Measurements from ENCODE around the gene RAB6A.
"Not testable (repeated sequence)": the region's sequence is repeated elsewhere in the genome, so short reads cannot be mapped to it uniquely, and the experiment has no call there.

Gene RAB6A

DNA sequence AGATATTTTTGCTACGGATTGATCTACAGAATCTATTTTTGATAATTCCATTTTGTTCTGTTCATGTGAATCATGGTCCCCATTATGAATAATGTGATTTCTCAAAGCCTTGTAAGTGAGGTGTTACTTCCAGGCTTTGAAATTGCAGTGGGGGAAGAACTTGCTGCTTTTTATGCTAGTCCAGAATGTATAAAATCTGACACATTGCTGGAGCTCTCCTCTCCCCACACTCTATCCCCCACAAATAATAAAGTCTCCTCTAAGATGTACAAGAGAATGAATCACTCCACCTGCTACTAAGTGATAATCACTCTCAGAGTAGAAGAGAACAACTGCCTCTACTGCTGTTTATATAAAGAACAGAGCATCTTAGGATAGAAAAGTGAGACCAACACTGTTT lies 5.9 kb upstream of the RAB6A start:
- DNase-seq (ENCODE audit: insufficient read length, low spot score): no peak
- FAIRE-seq: no peak

DNA sequence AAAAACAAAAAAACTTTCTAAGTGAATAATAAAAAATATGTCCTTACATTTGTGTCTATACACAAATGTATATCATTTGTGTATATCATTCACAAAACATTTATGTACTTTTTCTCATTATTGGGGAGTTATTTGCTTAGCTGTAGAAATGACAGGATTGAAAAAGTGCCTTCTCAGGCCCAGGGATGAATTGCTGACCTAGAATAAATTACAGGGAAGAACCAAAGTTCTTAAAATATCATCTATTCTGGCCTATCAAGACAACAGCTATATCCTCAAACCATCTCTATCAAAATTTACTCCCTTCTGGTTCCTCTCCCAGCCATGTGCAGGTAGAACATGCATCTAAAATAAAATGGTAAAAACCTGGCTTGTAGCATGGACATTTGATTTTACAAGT lies 1.9 kb upstream of the RAB6A start:
- FAIRE-seq: no peak
- no peak for DNase-seq (ENCODE audit: insufficient read length, low spot score)

DNA sequence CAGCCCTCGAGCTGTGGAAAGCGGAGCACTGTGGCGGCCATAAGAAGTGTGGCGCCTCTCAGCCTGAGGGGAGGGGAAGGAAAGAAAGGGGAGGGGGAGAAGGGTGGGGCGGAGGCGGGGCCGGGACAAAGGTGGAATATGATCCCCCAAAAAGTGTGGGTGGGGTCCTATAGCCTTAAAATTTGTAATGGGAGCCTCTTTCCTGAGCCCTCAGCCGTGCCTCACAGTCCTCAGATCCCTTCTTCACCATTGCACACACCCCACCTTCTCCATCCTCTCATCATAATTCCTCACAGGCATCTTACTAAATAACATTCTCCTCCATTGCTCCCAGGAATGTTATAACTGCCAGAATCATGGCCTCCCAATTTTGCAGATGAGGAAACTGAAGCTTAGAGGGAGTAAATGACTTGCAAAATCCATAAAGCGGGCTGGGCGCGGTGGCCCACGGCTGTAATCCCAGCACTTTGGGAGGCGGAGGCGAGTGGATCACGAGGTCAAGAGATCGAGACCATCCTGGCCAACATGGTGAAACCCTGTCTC lies 600 bp upstream of the RAB6A start:
- peak; percentile 31 for DNase-seq (ENCODE audit: insufficient read length, low spot score)
- peak; percentile 37 for FAIRE-seq

DNA sequence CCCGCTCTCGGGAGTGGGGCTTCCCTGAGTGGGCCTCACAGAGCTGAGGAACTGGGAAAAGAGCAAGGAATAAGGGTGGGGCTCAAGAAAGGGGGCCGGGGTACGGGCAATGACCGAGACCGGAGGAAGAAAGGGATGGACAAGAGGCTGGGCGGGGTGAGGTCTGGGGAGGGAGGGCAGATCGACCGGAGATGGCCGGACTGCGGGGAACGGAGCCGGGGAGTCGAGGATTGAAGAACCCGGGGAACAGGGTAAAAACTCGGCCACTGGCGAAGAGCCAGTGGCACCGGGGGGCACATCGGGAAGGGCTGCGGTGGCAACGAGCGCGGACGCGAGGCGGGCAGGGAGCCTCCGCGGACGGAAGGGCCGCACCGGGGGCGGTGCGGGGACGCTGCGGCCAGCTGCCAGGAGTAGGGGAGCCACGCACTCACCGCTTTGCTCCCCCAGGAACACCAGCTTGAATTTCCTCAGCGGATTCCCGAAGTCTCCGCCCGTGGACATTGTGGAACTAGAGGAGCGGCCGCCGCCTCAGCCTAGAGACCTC lies 667 bp downstream of the RAB6A start:
- FAIRE-seq (no peak), DNase-seq (ENCODE audit: insufficient read length, low spot score) (no peak)

DNA sequence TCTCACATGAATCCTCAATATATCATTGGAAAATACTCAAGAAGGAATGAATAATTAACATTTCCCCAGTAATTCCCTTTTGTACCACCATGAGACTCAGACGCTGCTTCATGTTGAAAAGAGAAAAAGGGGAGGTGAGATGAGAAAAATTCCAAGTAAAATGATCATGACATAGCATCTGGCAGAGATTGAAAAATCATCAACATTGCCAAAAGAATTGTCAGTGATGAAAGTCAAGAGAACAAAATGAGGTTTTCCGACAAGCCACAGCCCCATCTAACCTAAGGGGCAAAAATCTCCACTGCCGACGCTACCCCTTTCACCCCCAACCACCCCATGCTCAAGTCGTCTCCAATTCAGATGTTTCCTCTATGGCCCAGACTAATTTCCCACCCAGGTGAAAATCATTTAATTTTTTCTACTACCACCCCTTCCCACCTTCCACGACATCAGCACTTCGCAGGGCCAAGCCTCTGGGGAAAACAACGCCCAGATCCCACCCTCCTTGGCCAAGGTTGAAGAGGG lies 1.2 kb downstream of the RAB6A start:
- DNase-seq (ENCODE audit: insufficient read length, low spot score) (no peak), FAIRE-seq (peak; percentile 37)

DNA sequence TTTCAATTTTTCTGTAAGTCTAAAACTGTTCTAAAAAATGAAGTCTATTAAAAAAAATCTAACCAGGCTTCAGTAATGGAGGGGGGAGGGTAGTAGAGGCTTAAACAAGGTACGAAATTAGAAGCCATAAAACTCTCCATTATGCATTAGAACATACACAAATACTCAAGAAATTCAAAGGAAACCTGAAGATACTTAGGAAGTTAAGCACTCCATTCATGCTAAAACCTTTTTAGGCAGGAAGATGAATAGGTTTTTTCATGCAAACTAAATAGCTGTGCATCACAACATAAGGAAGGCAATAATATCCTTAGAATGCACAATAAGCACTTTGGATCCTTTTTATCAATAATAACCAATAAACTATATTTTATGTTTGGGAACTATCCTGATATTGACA lies 2.4 kb downstream of the RAB6A start:
- no peak for DNase-seq (ENCODE audit: insufficient read length, low spot score)
- FAIRE-seq: no peak

DNA sequence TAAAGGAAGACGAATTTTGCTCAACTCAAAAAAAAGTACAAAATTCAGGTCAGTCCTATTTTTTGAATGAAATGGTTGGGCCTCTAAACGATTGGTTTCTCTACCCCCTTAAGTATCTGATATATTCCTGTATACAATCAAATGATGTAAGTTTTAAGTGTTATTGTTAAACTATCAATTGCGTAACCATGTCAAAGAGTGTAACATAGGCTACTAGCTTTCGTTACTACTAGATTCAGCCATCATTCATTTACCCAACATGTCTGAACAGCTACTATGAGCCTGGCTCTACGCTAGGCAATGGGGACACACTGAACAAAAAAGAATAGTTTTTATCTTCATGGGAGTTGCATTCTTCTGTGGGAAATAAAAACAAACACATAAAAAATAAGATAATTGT lies 3.3 kb downstream of the RAB6A start:
- no peak for DNase-seq (ENCODE audit: insufficient read length, low spot score)
- no peak for FAIRE-seq

DNA sequence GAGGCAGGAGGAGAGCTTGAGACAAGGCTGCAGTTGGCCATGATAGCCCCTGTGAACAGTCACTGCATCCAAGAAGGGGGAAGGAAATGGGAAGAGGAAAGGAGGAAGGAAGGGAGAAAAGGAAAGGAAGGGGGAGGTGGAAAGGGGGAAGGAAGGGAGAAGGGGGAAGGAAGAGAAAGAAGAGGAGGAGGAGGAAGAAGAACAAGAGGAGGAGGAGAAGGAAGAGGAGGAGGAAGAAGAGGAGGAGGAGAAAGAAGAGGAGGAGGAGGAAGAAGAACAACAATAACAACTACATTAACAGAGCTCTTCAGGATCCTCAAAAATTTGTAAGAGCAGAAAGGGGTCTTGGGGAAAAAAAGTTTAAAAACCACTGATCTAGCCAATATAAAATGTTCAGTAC lies 5.2 kb downstream of the RAB6A start:
- FAIRE-seq (no peak), DNase-seq (ENCODE audit: insufficient read length, low spot score) (no peak)

DNA sequence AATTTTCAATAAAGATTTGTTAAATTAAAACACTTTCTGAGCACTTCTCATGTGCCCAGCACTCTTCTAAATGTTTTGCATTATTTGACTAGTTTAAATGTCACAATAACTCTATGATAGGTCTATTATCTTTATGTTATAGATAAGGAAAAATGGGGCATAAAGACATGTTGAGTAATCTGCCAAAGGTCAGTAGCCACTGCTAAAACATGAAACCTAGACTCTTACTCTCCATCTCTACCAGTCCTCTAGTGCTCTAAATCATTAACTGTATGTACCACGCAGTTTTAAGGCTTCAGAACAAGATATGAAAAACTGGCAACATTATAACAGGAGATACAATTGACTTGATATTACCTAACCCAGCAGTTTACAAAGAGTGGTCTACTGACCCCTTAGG lies 6.9 kb downstream of the RAB6A start:
- DNase-seq (ENCODE audit: insufficient read length, low spot score) (no peak), FAIRE-seq (no peak)

DNA sequence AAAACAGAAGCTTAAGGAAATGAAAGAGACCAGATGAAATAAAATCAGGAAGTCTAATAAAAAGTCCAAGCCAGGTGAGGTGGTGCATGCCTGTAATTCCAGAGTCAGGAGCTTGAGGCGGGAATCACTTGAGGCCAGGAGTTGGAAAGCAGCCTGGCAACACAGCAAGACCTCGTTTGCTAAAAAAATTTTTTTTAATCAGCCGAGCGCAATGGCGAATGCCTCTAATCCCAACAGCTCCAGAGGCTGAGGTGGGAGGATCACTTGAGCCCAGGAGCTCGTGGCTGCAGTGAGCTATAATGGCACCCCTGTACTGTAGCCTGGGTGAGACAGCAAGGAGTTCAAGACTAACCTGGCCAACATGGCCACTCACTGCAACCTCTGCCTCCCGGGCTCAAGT lies 8.0 kb downstream of the RAB6A start:
- FAIRE-seq (no peak), DNase-seq (ENCODE audit: insufficient read length, low spot score) (no peak)

DNA sequence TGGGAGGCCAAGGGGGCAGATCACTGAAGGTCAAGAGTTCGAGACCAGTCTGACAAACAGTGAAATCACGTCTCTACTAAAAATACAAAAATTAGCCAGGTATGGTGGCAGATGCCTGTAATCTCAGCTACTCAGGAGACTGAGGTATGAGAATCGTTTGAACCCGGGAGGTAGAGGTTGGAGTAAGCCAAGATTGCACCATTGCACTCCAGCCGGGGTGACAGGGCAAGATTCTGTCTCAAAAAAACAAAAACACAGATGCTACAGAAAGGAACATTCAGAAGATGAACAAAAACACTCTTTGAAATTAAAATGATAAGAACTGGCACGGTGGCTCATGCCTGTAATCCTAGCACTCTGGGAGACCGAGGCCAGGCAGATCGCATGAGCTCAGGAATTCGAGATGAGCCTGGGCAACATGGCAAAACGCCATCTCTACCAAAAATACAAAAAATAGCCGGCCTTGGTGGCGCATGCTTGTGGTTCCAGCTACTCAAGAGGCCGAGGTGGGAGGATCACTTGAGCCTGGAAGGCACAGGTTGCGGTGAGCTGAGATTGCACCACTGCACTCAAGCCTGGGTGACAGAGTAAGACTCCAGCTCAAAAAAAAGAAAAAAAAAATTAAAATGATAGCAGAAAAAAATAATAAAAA lies 8.5 kb downstream of the RAB6A start:
- no peak for FAIRE-seq
- DNase-seq (ENCODE audit: insufficient read length, low spot score): no peak

DNA sequence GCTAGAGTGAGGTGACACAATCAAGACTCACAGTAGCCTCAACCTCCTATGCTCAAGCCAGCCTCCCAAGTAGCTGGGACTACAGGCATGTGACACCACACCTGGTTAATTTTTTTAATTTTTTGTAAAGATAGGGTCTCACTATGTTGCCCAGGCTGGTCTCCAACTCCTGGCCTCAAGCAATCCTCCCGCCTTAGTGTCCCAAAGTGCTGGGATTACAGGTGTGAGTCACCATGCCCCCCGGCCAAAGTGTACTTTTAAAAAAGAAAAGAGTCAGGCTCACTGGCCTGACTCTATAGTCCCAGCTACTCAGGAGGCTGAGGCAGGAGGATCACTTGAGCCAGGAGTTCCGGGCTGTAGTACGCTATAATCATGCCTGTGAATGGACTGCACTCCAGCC lies 10.0 kb downstream of the RAB6A start:
- FAIRE-seq; DNase-seq (ENCODE audit: insufficient read length, low spot score): not testable (repeated sequence)

DNA sequence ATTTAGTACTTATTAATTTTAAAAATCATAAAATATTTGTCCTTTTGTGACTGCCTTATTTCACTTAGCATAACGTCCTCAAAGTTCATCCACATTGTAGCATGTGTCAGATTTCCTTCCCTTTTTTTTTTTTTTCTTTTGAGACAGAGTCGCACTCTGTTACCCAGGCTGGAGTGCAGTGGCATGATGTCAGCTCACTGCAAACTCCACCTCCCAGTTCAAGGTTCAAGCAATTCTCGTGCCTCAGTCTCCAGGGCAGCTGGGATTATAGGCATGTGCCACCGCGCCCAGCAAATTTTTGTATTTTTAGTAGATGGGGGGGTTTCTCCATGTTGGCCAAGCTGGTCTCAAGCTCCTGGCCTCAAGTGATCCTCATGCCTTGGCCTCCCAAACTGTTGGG lies 10.6 kb downstream of the RAB6A start:
- DNase-seq (ENCODE audit: insufficient read length, low spot score) (no peak), FAIRE-seq (no peak)

DNA sequence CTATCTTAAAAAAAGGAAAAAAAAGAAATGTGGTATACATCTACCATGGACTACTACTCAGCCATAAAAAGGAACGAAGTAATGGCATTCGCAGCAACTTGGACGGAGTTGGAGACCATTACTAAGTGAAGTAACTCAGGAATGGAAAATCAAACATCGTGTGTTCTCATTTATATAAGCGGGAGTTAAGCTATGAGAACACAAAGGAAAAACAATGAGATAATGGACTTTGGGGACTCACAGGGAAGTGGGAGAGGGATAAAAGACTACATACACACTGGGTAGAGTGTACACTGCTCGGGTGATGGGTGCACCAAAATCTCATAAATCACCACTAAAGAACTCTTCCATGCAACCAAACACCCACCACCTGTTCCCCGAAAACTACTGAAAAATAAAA lies 11.8 kb downstream of the RAB6A start:
- no peak for FAIRE-seq
- no peak for DNase-seq (ENCODE audit: insufficient read length, low spot score)

DNA sequence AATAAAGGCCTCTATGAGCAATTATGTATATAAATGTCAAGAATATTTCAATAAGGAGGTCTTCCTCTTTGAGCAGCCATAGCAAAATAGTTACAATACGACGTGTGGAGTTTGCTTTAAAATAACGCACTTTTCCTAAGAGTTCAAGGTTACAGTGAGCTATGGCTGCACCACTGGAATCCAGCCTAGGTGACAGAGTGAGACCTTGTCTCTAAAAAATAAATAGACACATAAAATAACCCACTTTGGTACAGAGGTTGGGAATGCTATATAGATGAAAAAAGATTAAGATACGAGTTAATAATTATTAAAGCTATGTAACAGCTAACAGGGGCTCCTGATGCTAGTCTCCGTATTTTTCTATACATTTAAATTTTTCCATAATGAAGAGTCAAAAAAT lies 12.6 kb downstream of the RAB6A start:
- no peak for DNase-seq (ENCODE audit: insufficient read length, low spot score)
- FAIRE-seq: no peak

DNA sequence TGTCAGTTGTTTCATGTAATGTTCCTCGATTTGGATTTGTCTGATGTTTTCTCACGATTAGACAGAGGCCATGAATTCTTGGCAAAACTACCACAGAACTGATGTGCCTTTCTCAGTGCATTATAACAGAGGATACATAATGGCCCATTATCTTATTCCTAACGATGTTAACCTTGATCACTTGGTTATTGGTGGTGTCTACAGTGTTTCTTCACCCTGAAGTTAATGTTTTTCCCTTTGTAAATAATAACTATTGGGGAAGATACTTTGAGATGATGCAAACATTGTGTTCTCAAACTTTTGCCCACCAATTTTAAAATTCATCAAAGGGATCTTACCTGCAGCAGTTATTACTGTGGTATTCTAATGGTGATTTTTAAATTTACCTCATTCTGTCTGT lies 13.1 kb downstream of the RAB6A start:
- DNase-seq (ENCODE audit: insufficient read length, low spot score) (no peak), FAIRE-seq (no peak)

DNA sequence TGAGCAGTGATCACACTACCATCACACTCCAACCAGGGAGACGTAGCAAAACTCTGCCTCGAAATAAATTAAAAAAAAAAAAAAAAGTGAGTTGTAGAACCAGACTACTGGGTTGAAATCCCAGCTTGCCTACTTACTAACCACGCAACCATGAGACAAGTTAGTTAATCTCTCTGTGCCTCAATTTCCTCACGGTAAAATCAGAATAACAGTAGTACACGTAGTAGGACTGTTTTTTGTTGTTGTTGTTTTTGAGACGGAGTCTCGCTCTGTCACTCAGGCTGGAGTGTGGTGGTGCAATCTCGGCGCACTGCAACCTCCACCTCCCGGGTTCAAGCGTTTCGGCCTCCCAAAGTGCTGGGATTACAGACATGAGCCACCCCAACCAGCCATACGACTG lies 14.2 kb downstream of the RAB6A start:
- no peak for DNase-seq (ENCODE audit: insufficient read length, low spot score)
- FAIRE-seq: no peak

DNA sequence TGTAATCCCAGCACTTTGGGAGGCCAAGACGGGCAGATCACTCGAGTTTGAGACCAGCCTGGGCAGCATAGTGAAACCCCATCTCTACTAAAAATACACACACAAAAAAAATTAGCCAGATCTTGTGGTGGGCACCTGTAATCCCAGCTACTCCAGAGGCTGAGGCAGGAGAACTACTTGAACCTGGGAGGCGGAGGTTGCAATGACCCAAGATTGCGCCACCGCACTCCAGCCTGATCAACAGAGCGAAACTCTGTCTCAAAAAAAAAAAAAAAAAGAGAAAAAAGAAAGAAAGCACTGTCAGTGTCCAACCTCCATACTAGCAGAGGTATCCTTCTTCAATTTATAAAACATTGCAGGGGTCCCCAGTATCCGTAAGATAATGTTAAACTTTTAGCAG lies 17.8 kb downstream of the RAB6A start:
- no peak for DNase-seq (ENCODE audit: insufficient read length, low spot score)
- no peak for FAIRE-seq

DNA sequence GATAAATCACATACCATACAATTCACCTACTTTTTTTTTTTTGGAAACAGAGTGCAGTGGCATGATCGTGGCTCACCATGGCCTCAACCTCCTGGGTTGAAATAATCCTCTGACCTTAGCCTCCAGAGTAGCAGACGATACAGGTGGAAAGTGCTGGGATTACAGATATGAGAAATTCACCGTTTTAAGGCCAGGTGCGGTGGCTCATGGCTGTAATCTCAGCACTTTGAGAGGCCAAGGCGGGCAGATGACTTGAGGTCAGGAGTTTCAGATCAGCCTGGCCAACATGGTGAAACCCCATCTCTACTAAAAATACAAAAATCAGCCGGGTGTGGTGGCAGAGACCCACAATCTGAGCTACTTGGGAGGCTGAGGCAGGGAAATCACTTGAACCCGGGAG lies 24.9 kb downstream of the RAB6A start:
- not testable (repeated sequence) for DNase-seq (ENCODE audit: insufficient read length, low spot score); FAIRE-seq

DNA sequence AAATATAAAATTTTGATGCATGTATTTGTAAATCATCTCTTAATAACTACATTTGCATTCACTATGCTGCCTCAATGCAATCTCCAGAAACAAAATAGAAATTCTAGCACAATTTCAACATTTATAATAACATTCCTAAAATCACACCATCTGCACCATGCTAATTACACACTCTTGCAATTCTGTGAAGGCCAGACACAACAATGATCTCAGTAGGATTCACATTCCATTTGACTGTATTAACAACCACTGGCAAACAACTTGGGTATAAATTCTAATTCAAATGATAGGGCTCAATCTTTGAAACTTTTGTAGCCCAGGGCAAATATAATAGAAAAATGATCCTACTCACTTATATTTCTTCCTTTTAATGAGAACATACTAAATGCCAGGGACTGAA lies 25.9 kb downstream of the RAB6A start:
- FAIRE-seq: no peak
- DNase-seq (ENCODE audit: insufficient read length, low spot score): no peak

DNA sequence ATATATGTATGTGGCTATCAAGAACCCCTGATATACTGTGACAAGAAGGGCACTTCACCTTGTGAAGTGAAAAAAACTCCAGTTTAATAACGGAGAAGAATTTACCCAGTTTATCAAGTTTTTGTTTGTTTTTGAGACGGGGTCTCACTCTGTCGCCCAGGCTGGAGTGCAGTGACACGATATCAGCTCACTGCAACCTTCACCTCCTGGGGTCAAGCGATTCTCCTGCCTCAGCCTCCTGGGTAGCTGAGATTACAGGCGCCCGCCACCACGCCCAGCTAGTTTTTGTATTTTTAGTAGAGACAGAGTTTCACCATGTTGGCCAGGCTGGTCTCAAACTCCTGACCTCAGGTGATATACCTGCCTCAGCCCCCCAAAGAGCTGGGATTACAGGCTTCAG lies 26.9 kb downstream of the RAB6A start:
- not testable (repeated sequence) for FAIRE-seq; DNase-seq (ENCODE audit: insufficient read length, low spot score)

DNA sequence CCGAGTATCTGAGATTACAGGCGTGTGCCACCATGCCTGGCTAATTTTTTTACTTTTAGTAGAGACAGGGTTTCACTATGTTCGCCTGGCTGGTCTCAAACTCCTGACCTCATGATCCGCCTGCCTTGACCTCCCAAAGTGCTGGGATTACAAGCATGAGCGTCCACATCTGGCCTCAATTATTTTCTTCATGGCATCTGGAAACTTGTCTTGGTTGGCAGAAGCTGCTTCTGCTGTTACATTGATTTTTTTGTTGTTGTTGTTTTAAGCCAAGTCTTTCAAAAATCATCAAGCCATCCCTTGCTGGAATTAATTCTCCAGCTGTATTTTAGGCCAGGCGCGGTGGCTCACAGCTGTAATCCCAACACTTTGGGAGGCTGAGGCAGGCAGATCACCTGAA lies 27.9 kb downstream of the RAB6A start:
- not testable (repeated sequence) for FAIRE-seq; DNase-seq (ENCODE audit: insufficient read length, low spot score)

Measured in GM19239 (cell line).